GM18909 (cell line): ENCODE results near the gene GALNT7.
A peak's percentile ranks its signal among the peaks of the same experiment; 100 is the strongest.
"Not testable (repeated sequence)": the region's sequence is repeated elsewhere in the genome, so short reads cannot be mapped to it uniquely, and the experiment has no call there.

Experiments
- ATAC-seq: cut with Tn5 transposase; IDR thresholded peaks from one replicate; pipeline ENCODE4 v1.9.1; 2021; ENCODE audit warnings: mild to moderate bottlenecking; ENCODE audit not compliant: unreplicated experiment, poor library complexity

Gene GALNT7

GRCh38 chr4:173161311-173161710, 7.3 kb upstream of the GALNT7 start:
- ATAC-seq: no peak

- no peak for ATAC-seq
These were observed 2.9 kb upstream of the GALNT7 start for GRCh38 chr4:173165706-173166105.

- ATAC-seq: no peak
These were observed 2.1 kb upstream of the GALNT7 start for GRCh38 chr4:173166491-173166890.

GRCh38 chr4:173167758-173168395, 734 bp upstream of the GALNT7 start:
- ATAC-seq: peak; percentile 19

- ATAC-seq: no peak
These were observed 492 bp downstream of the GALNT7 start for GRCh38 chr4:173169178-173169427.

GRCh38 chr4:173169428-173170181, 994 bp downstream of the GALNT7 start:
- ATAC-seq: peak; percentile 66

- ATAC-seq: no peak
These were observed 1.7 kb downstream of the GALNT7 start for GRCh38 chr4:173170182-173170778.

GRCh38 chr4:173171098-173171497, 2.5 kb downstream of the GALNT7 start:
- no peak for ATAC-seq

- ATAC-seq: no peak
These were observed 3.4 kb downstream of the GALNT7 start for GRCh38 chr4:173171987-173172386.

- no peak for ATAC-seq
These were observed 5.6 kb downstream of the GALNT7 start for GRCh38 chr4:173174184-173174583.

GRCh38 chr4:173174594-173175012, 6.0 kb downstream of the GALNT7 start:
- no peak for ATAC-seq

- ATAC-seq: no peak
These were observed 7.4 kb downstream of the GALNT7 start for GRCh38 chr4:173176010-173176409.

- no peak for ATAC-seq
These were observed 8.6 kb downstream of the GALNT7 start for GRCh38 chr4:173177232-173177631.

- no peak for ATAC-seq
These were observed 9.5 kb downstream of the GALNT7 start for GRCh38 chr4:173178144-173178543.

- peak; percentile 67 for ATAC-seq
These were observed 13.2 kb downstream of the GALNT7 start for GRCh38 chr4:173181848-173182247.

GRCh38 chr4:173182403-173182802, 13.8 kb downstream of the GALNT7 start:
- ATAC-seq: no peak

GRCh38 chr4:173183659-173184247, 15.1 kb downstream of the GALNT7 start:
- ATAC-seq: not testable (repeated sequence)

- ATAC-seq: no peak
These were observed 17.4 kb downstream of the GALNT7 start for GRCh38 chr4:173185847-173186510.

GRCh38 chr4:173187732-173188131, 19.1 kb downstream of the GALNT7 start:
- ATAC-seq: no peak

- no peak for ATAC-seq
These were observed 20.0 kb downstream of the GALNT7 start for GRCh38 chr4:173188648-173189047.

GRCh38 chr4:173189117-173189693, 20.6 kb downstream of the GALNT7 start:
- ATAC-seq: no peak
